ENCODE results near the gene NSUN2.

Gene NSUN2

DNA sequence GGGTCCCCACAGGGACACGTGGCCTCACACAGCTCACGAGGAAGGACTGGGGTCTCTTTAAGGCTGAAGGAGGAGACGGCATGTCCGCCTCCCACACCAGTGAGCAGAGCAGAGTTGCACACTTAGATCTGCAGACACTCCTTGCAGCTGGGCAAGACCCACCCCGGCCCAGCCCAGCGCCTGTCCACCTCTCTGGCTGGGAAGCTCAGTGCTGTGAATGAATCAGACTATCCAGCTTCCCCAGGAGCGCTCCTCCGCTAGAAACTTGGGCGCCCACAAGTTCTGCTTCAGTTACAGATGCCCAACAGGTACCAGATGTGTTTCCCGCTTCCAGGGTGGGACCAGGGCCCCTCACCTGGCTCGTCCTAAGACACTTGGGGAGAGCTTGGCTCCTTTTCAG is 78.9 kb downstream of the NSUN2 start:
- DNase-seq, result no peak

DNA sequence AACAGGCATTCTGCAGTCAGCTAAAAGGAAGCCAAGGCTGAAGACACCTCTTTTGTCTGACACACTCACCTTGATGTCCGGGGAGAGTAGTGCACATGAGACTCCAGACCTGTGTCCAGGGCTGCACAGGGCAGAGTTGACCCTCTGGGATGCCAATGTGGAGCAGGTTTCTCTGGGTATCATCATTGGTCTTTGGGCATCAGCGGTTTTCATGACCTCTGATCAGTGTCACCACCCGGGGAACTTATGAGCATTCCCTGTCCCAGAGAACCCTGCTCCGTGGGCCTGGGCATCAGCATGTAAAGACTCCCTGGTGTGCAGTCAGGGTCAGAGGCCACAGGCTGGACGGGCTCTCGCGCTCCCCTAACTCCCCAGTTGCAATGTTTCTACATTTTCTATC is 80.2 kb downstream of the NSUN2 start:
- DNase-seq, result no peak

DNA sequence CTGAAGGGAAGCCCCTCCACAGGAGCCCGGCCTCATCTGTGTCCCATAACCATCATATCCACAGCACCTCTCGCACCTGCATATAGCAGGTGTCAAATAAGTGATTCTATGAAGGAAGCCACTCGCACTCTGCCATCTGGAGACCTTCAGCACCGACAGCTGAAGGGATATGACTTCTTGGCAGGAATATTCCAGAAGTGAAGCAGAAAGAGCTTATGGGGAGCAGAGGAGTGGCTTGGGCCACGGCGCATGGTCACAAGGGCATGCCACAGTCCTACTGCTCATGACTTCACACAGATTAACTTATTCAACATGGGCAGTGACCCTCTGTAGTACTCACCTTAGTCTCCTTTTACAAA is 80.9 kb downstream of the NSUN2 start:
- no peak for DNase-seq

DNA sequence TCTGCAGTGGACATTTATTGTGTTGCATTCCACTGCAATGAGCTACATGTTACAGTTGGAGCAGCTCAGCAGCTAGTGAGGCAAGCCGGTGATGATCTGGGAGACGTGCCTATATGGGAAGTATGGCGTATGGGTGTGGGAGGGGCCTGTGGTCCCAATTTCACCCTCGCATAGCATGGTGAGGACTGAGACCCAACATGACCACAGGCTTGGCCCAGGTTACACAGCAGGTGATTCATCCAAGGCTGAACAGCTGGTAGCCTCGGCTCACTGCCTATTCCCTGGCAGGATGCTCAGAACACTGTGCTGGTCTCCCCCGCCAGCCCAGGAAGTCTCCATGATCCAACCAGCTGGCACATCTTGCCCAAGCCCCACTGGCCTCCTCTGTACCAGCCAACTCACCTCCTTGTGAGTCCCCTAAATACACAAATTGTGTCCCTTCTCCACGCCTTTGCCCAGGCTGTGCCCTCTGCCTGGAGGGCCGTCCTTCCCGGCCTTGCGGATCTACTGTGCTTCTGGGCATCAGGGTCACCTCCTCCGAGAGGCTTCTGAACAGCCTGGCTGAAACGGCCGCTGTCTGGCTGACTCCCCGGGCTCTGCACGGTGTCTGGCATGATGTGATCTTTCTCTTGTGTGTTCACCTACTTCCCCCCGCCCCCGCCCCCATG is 81.4 kb downstream of the NSUN2 start:
- DNase-seq, result no peak

DNA sequence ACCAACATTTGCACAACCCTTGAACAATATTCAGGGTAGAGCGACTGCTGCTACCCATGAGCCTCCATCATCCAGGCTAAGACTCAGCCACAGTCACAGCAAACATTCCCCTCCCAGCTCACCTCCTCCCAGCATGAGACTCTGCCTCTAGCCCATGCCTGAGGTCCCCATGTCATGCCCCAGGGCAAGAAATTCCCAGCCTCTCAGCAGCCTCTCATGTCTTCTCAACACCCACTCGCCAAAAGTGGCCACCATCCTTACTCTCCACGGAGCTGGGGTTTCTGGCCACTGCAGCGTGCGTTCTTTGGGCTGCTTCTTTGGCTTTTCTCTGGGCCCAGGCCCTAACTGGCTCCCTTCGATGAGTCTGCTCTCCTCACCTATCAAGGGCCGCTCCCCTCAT is 82.2 kb downstream of the NSUN2 start:
- DNase-seq, result no peak
